DOHH2 (cell line): ENCODE results near the gene DNAJC24.

ENCODE experiments used
- H3F3A ChIP-seq: fragments of 200-600 bp; sonication (generic), shearing (Covaris generic); 2 replicates; pipeline ENCODE4 v1.6.0; 2016; ENCODE audit warnings: antibody characterized with exemption, mild to moderate bottlenecking; ENCODE audit not compliant: control insufficient read depth, insufficient read depth
- H3K27ac ChIP-seq: fragments of 200-600 bp; sonication (generic); 2 replicates; pipeline ENCODE4 v1.5.1; 2014; ENCODE audit warnings: low read depth, mild to moderate bottlenecking, low read length, moderate library complexity
- H3K27me3 ChIP-seq: fragments of 200-600 bp; sonication (generic); 2 replicates; pipeline ENCODE4 v1.6.1; 2014; ENCODE audit warnings: mild to moderate bottlenecking, low read length, mixed read lengths; ENCODE audit not compliant: control insufficient read depth
- H3K36me3 ChIP-seq: fragments of 200-600 bp; sonication (generic); 2 replicates; pipeline ENCODE4 v1.6.1; 2014; ENCODE audit warnings: mild to moderate bottlenecking, low read length, moderate library complexity, mixed read lengths; ENCODE audit not compliant: control insufficient read depth
- H3K4me1 ChIP-seq: fragments of 200-600 bp; sonication (generic); 2 replicates; pipeline ENCODE4 v1.6.1; 2014; ENCODE audit warnings: mild to moderate bottlenecking, low read length, mixed read lengths; ENCODE audit not compliant: control insufficient read depth
- H3K4me2 ChIP-seq: fragments of 200-600 bp; sonication (generic); 2 replicates; pipeline ENCODE4 v1.6.0; 2014; ENCODE audit warnings: mild to moderate bottlenecking, low read length, moderate library complexity
- H3K4me3 ChIP-seq: fragments of 200-600 bp; sonication (generic); 2 replicates; pipeline ENCODE4 v1.5.1; 2014; ENCODE audit warnings: mild to moderate bottlenecking, low read length, mixed read lengths
- H3K79me2 ChIP-seq: fragments of 200-600 bp; sonication (generic); 2 replicates; pipeline ENCODE4 v1.6.1; 2014; ENCODE audit warnings: mild to moderate bottlenecking, low read length, mixed read lengths; ENCODE audit not compliant: control insufficient read depth
- H3K9me2 ChIP-seq: fragments of 200-600 bp; sonication (generic); replicated peaks from 2 replicates; pipeline ENCODE4 v1.6.1; 2014; ENCODE audit warnings: mild to moderate bottlenecking, low read length, mixed read lengths; ENCODE audit not compliant: control insufficient read depth
- H3K9me3 ChIP-seq: fragments of 200-600 bp; sonication (generic); 2 replicates; pipeline ENCODE4 v1.6.1; 2014; ENCODE audit warnings: antibody characterized with exemption, low read length, mixed read lengths; ENCODE audit not compliant: control insufficient read depth, insufficient read depth
- H4K20me1 ChIP-seq: fragments of 200-600 bp; sonication (generic); 2 replicates; pipeline ENCODE4 v1.6.0; 2014; ENCODE audit warnings: low read depth, mild to moderate bottlenecking, antibody characterized with exemption, low read length, moderate library complexity; ENCODE audit not compliant: control insufficient read depth, insufficient read depth
- EZH2phosphoT487 ChIP-seq: fragments of 200-600 bp; sonication (generic); IDR thresholded peaks from 2 replicates; pipeline ENCODE4 v1.6.1; 2017; ENCODE audit warnings: borderline replicate concordance, mild to moderate bottlenecking, antibody characterized with exemption, low read length, moderate library complexity, mixed read lengths
- TF ChIP-seq, protein P1 (sequence below): fragments of 200-600 bp; sonication (generic); IDR thresholded peaks from one replicate; pipeline ENCODE4 v1.5.1; 2014; ENCODE audit warnings: antibody characterized with exemption, mild to moderate bottlenecking, low read depth, low read length; ENCODE audit not compliant: poor library complexity, severe bottlenecking

The DNAJC24 gene

DNA sequence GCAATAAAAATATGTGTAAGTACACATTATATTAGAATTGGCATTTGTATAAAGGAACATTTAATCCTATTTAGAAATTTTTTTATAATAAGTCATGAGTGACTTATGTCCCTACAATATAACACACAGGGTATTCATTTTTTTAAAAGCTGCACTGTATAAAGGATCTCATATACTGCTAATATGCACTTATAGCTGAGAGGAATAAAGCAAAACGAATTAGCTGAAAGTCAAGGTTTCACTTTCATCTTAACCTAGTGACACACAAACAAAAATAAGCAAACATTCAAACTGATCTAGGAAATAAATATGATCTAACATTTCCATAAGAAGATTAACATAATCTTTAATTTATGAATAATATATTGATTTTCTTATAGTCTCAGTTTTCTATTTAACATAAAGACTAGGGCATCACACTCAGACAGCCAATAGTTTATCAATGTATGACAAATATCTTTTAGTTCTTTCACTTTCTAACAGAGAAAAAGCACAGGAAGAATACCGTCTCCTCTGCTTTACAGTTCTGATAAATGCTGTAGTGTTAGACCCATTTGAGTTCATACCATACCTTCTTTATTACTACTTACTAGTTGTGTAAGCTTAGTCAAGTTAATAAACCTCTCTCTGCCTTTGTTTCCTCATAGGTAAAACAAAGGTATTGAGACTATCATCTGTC lies 43.1 kb upstream of the DNAJC24 start:
- Histone ChIP-seq H3F3A (no peaks in the 10 kb centered on the region), H3K79me2 (no peaks in the 10 kb centered on the region), H3K27ac (no peak overlapping the region), H3K9me2 (no peaks in the 10 kb centered on the region), H4K20me1 (no peaks in the 10 kb centered on the region), H3K9me3 (no peaks in the 10 kb centered on the region), H3K4me2 (no peak overlapping the region), H3K27me3 (no peaks in the 10 kb centered on the region), H3K4me1 (no peaks in the 10 kb centered on the region), H3K4me3 (no peak overlapping the region), H3K36me3 (no peaks in the 10 kb centered on the region)
- TF ChIP-seq, protein P1, sequence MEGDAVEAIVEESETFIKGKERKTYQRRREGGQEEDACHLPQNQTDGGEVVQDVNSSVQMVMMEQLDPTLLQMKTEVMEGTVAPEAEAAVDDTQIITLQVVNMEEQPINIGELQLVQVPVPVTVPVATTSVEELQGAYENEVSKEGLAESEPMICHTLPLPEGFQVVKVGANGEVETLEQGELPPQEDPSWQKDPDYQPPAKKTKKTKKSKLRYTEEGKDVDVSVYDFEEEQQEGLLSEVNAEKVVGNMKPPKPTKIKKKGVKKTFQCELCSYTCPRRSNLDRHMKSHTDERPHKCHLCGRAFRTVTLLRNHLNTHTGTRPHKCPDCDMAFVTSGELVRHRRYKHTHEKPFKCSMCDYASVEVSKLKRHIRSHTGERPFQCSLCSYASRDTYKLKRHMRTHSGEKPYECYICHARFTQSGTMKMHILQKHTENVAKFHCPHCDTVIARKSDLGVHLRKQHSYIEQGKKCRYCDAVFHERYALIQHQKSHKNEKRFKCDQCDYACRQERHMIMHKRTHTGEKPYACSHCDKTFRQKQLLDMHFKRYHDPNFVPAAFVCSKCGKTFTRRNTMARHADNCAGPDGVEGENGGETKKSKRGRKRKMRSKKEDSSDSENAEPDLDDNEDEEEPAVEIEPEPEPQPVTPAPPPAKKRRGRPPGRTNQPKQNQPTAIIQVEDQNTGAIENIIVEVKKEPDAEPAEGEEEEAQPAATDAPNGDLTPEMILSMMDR = no peak
- no peak for TF ChIP-seq EZH2phosphoT487

DNA sequence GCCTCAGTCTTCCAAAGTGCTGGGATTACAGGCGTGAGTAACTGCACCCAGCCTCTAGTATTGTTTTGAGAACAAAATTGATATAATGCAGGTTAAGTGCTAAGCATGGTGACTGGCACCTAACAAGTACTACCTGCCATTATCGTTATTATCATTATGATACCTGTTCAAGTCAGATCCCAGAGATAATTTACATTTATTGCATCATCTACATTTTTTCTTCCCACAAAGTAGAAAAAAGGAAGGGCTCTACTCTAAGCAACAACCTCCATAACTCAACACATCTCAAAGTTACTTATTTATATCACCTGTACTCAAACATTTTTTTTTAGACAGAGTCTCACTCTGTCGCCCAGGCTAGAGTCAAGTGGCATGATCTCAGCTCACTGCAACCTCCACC lies 42.2 kb upstream of the DNAJC24 start:
- no peaks in the 10 kb centered on the region for H4K20me1 ChIP-seq
- no peak overlapping the region for H3K27ac ChIP-seq
- no peak overlapping the region for H3K4me2 ChIP-seq
- no peaks in the 10 kb centered on the region for H3F3A ChIP-seq
- H3K9me3 ChIP-seq = no peaks in the 10 kb centered on the region
- no peaks in the 10 kb centered on the region for H3K36me3 ChIP-seq
- H3K4me3 ChIP-seq = no peak overlapping the region
- H3K79me2 ChIP-seq = no peaks in the 10 kb centered on the region
- H3K4me1 ChIP-seq = no peaks in the 10 kb centered on the region
- H3K9me2 ChIP-seq = no peaks in the 10 kb centered on the region
- TF ChIP-seq, protein P1 = no peak
- TF ChIP-seq EZH2phosphoT487 = no peak
- no peaks in the 10 kb centered on the region for H3K27me3 ChIP-seq

DNA sequence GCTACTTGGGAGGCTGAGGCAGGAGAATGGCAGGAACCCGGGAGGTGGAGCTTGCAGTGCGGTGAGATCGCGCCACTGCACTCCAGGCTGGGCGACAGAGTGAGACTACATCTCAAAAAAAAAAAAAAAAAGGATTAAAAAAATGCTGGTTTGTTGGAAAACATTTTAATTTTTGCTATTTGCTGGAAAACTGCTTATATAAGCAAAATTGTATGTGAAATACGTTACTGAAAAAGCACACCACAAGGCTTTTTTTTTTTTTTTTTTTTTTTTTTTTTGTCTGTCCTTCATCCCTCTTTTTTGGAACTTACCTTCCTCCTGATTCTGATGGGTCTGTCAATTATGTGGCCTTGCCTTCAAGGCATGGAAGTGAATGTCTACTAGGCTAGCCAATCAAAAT lies 41.0 kb upstream of the DNAJC24 start:
- H3K9me2 ChIP-seq = no peaks in the 10 kb centered on the region
- no peaks in the 10 kb centered on the region for H3K9me3 ChIP-seq
- H3K27ac ChIP-seq = no peak overlapping the region
- no peak overlapping the region for H3K4me2 ChIP-seq
- H3F3A ChIP-seq = no peaks in the 10 kb centered on the region
- H4K20me1 ChIP-seq = no peaks in the 10 kb centered on the region
- H3K4me3 ChIP-seq = no peak overlapping the region
- H3K36me3 ChIP-seq = no peaks in the 10 kb centered on the region
- TF ChIP-seq, protein P1 = no peak
- TF ChIP-seq EZH2phosphoT487 = no peak
- H3K4me1 ChIP-seq = no peaks in the 10 kb centered on the region
- no peaks in the 10 kb centered on the region for H3K79me2 ChIP-seq
- no peaks in the 10 kb centered on the region for H3K27me3 ChIP-seq
